K562 (cell line): ENCODE results near the gene REEP2. TPM values are rescaled to one million over a fixed set of nuclear protein-coding genes. Genes with fewer than 3 reads are reported as not detected.
A peak's percentile ranks its signal among the peaks of the same experiment; 100 is the strongest.

ENCODE experiments used
- BRD4 ChIP-seq: fragments of 200-600 bp; sonication (generic); IDR thresholded peaks from 2 replicates; pipeline ENCODE4 v1.6.1; 2017; ENCODE audit warnings: inconsistent platforms
- HNRNPH1 ChIP-seq: fragments of 200-400 bp; formaldehyde crosslinking; optimal IDR thresholded peaks from 2 replicates; pipeline ENCODE3; 2017; ENCODE audit warnings: low read depth, mild to moderate bottlenecking, low read length, moderate library complexity
- HOMEZ ChIP-seq: fragments of 250-450 bp; sonication (Bioruptor Pico); IDR thresholded peaks from 2 replicates; pipeline ENCODE4 v1.4.0; 2020; ENCODE audit warnings: mild to moderate bottlenecking, moderate library complexity
- LARP7 ChIP-seq: fragments of 450-650 bp; IDR thresholded peaks from 2 replicates; pipeline ENCODE4 v1.6.1; 2016
- LCOR ChIP-seq: sonication (generic); formaldehyde crosslinking; IDR thresholded peaks from 2 replicates; pipeline ENCODE4 v1.8.0; 2022; ENCODE audit warnings: mild to moderate bottlenecking, missing genetic modification reagents
- NONO ChIP-seq, 2 experiments: fragments of 200-400 bp in 1 of 2; fragments of 450-650 bp in 1 of 2; formaldehyde crosslinking in 1 of 2; IDR thresholded peaks; 2 replicates each; pipeline ENCODE4 v1.6.1; 2017; ENCODE audit warnings: low read depth in 2 of 2, mild to moderate bottlenecking in 2 of 2, moderate library complexity in 2 of 2, low read length in 1 of 2
- ZNF3 ChIP-seq: fragments of 250-450 bp; sonication (Bioruptor Pico); IDR thresholded peaks from 2 replicates; pipeline ENCODE4 v1.5.0; 2021; ENCODE audit warnings: mild to moderate bottlenecking, moderate library complexity
- ZNF407 ChIP-seq: fragments of 450-650 bp; IDR thresholded peaks from 2 replicates; pipeline ENCODE4 v1.6.1; 2016; ENCODE audit warnings: low read depth
- ZNF444 ChIP-seq: fragments of 250-450 bp; sonication (Bioruptor Pico); IDR thresholded peaks from 2 replicates; pipeline ENCODE4 v1.4.0; 2020; ENCODE audit warnings: mild to moderate bottlenecking, moderate library complexity
- ZNF592 ChIP-seq: fragments of 450-650 bp; IDR thresholded peaks from 2 replicates; pipeline ENCODE4 v1.6.1; 2017; ENCODE audit warnings: antibody characterized with exemption, mild to moderate bottlenecking
- polyA plus RNA-seq, 8 experiments: library from polyadenylated mRNA; depleted of rRNA in 4 of 8; stranded (reverse) in 5 of 8; unstranded in 3 of 8; fragments of >200 nt; fragmentation: Nextera tagmentation in 2 of 8; fragmentation: Illumina TruSeq in 1 of 8; extraction: Ambion mirVana in 2 of 8; extraction: Trizol in 1 of 8; gene quantifications; 2 replicates each; pipeline versions ENCODE4 v1.2.1 to v1.2.3, GENCODE V29; 2011 to 2014; ENCODE audit warnings: inconsistent platforms in 1 of 8, missing spikeins in 1 of 8
- total RNA-seq, 7 experiments: library from RNA; depleted of rRNA in 6 of 7; stranded (reverse); fragments of >200 nt in 6 of 7; fragmentation: Illumina TruSeq in 2 of 7; extraction: Trizol in 2 of 7; gene quantifications; 2 replicates each; pipeline versions ENCODE4 v1.2.1 to v1.2.3, GENCODE V29; 2011 to 2021; ENCODE audit warnings: low replicate concordance in 1 of 7

The REEP2 gene
- total and polyA plus RNA-seq, 9 of the 15 experiments (the other 6 are each of a cell fraction or from before 2014, with no cell fraction given): 0.03 to 1.1 (median 0.12) TPM; not detected in 1

- peak; percentile 23; the same call in 1 of the 2 replicates for TF ChIP-seq BRD4
- TF ChIP-seq ZNF407: no peak
- no peak for TF ChIP-seq NONO (IDR thresholded peaks at IDR 0.05; ENCODE audit: low read depth in 2 of 2, low read length in 1 of 2)
- TF ChIP-seq HNRNPH1: no peak
- no peak for TF ChIP-seq ZNF592
- TF ChIP-seq ZNF444 (CRISPR knock-in tag): no peak
- TF ChIP-seq LARP7: no peak
- no peak for TF ChIP-seq LCOR (CRISPR knock-in tag)
- TF ChIP-seq ZNF3 (CRISPR knock-in tag): no peak
- TF ChIP-seq HOMEZ (CRISPR knock-in tag): no peak
Observed at GRCh38 chr5:138463419-138464007, 24.7 kb downstream of the REEP2 start (continued).
